ENCODE data around the gene SLC35D1. TPM values are rescaled to one million over a fixed set of nuclear protein-coding genes. Genes with fewer than 3 reads are reported as not detected.

The SLC35D1 gene
- total and polyA plus RNA-seq, 10 of the 15 experiments (the other 5 are each of a cell fraction or from before 2014, with no cell fraction given): 2.9 to 12.4 (median 8.6) TPM

DNA sequence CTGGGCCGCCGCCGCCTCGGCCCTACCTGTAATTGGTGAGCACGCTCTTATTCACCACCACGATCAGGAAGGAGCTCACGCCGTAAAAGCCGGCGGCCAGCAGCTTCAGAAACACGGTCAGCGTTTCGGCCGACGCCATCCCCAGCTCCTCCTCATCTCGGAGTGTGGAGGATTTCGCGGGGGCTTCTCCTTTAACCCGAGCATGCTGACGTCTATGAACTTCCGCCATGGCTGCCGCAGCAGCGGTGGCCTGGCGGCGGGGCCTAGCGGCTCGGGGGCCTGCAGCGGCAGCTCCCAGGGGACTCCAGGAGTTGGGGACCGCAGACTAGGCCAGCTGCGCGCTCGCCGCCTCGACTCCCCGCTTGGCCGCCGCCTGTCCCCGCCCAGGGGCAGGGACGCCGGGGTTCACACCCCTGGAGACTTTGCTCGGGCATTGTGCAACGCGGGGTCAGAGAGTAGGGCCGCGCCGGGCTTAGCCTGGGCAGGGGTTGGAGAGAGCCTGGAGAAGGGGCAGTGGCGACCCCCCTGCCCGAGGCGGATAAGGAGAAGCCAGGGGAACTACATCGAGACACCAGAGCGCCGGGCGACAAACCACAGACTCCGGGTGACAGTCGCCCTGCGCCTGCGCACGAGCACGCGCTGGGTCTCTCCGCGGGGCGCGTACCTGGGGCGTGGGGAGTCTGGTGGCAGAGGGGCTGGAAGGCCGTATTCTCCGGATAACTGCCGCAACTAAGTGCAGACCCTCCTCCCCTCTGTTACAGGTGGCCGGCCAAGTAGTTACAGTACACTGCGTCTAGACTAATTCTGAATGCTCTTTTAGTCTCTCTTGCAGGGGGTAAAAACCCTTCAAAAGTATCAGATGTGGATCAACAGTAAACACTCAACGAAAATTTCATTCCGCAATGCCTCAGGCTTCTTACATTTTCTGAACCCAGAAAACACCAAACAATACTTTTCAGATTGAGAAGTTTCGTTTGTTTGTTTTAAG is at the start of gene SLC35D1 (continued):
- no peak for TF ChIP-seq ATF2 (IDR thresholded peaks at IDR 0.05; ENCODE audit: low read length)
- TF ChIP-seq IKZF2 (IDR thresholded peaks at IDR 0.05): peak; percentile 31 to 51; a peak in 1 of 4 replicates
- no peak for TF ChIP-seq TARDBP (IDR thresholded peaks at IDR 0.05; ENCODE audit: borderline replicate concordance)
- TF ChIP-seq DPF2 (IDR thresholded peaks at IDR 0.05): peak; percentile 82; the same call in 1 of the 2 replicates
- TF ChIP-seq KAT2A (conservative IDR thresholded peaks at IDR 0.05; ENCODE audit: control insufficient read depth, low read depth, low read length): no peak
- TF ChIP-seq NBN (IDR thresholded peaks at IDR 0.05): 0 out of 2 replicates have a peak, but pooled peaks have one; percentile 61
- TF ChIP-seq EP300 (IDR thresholded peaks at IDR 0.05; ENCODE audit: borderline replicate concordance in 1 of 2, control insufficient read depth in 1 of 2, low read depth in 2 of 2, low read length in 2 of 2): no peak
- no peak for TF ChIP-seq CUX1 (IDR thresholded peaks at IDR 0.05; ENCODE audit: insufficient replicate concordance, low read depth, low read length)
- TF ChIP-seq STAT1 (conservative IDR thresholded peaks at IDR 0.05): no peak
- TF ChIP-seq SUPT20H (IDR thresholded peaks at IDR 0.05; ENCODE audit: borderline replicate concordance, control insufficient read depth, low read depth, low read length): no peak
- no peak for TF ChIP-seq FOS (IDR thresholded peaks at IDR 0.05; ENCODE audit: borderline replicate concordance, extremely low read depth, insufficient read length)
- no peak for TF ChIP-seq ZNF622 (IDR thresholded peaks at IDR 0.05)
- peak; percentile 71; the same call in 1 of the 2 replicates for TF ChIP-seq GATAD2B (conservative IDR thresholded peaks at IDR 0.05; ENCODE audit: low read depth)
- no peak for TF ChIP-seq ZBED1 (IDR thresholded peaks at IDR 0.05; ENCODE audit: borderline replicate concordance)
- TF ChIP-seq MXI1 (IDR thresholded peaks at IDR 0.05; ENCODE audit: low read depth, low read length): peak; percentile 54; the same call in 1 of the 2 replicates
- TF ChIP-seq LARP7 (IDR thresholded peaks at IDR 0.05): 0 out of 2 replicates have a peak, but pooled peaks have one; percentile 24
- no peak for TF ChIP-seq ZZZ3 (IDR thresholded peaks at IDR 0.05; ENCODE audit: control insufficient read depth, insufficient read length, low read depth)
- no peak for TF ChIP-seq SREBF1 (IDR thresholded peaks at IDR 0.05; ENCODE audit: low read length)
- TF ChIP-seq TCF12 (IDR thresholded peaks at IDR 0.05; ENCODE audit: low read depth, low read length): peak; percentile 60; the same call in 1 of the 2 replicates
- TF ChIP-seq SPI1 (IDR thresholded peaks at IDR 0.05; ENCODE audit: borderline replicate concordance, insufficient read depth, low read depth, low read length): no peak
- peak; percentile 73 for TF ChIP-seq NRF1 (conservative IDR thresholded peaks at IDR 0.05; ENCODE audit: low read depth, low read length)
- 0 out of 2 replicates have a peak, but pooled peaks have one; percentile 33 for TF ChIP-seq CHD2 (IDR thresholded peaks at IDR 0.05; ENCODE audit: borderline replicate concordance, low read depth, low read length)
- TF ChIP-seq ZNF217 (IDR thresholded peaks at IDR 0.05): no peak; the same call in 1 of the 2 replicates
- TF ChIP-seq MYB (IDR thresholded peaks at IDR 0.05; ENCODE audit: borderline replicate concordance, low read depth, low read length): no peak
- no peak for TF ChIP-seq RB1 (IDR thresholded peaks at IDR 0.05; ENCODE audit: borderline replicate concordance)
